Measurements from ENCODE around the gene MADCAM1. TPM values are rescaled to one million over a fixed set of nuclear protein-coding genes. Genes with fewer than 3 reads are reported as not detected.

MADCAM1 gene
- total RNA-seq, 1 donor from 2014 or later: 0.92 TPM

- no peak for DNase-seq
- Histone ChIP-seq H3K9me3 (no peaks in the 10 kb centered on the region), H3K4me1 (peaks cover 6% of the 10 kb centered on the region), H3K27ac (no peak overlapping the region), H3K27me3 (ENCODE audit: low read depth) (peaks cover 4% of the 10 kb centered on the region), H3K4me3 (no peak overlapping the region), H3K36me3 (no peaks in the 10 kb centered on the region)
- no peak for ATAC-seq
- intact Hi-C loops (cut with DNase I): no loop called here
- TF ChIP-seq CTCF (IDR thresholded peaks at IDR 0.05): no peak
Measured at GRCh38 chr19:525857-526419, 29.7 kb downstream of the MADCAM1 start.

GRCh38 chr19:530134-531008 lies 34.1 kb downstream of the MADCAM1 start:
- Histone ChIP-seq H3K36me3 (no peaks in the 10 kb centered on the region), H3K9me3 (no peaks in the 10 kb centered on the region), H3K27ac (peak overlapping the region; percentile 91), H3K4me3 (peak overlapping the region; percentile 99), H3K27me3 (ENCODE audit: low read depth) (peaks cover 4% of the 10 kb centered on the region), H3K4me1 (peaks cover 26% of the 10 kb centered on the region)
- intact Hi-C loops (cut with DNase I): no loop called here
- no peak for TF ChIP-seq CTCF (IDR thresholded peaks at IDR 0.05)
- ATAC-seq: no peak
- DNase-seq: no peak

GRCh38 chr19:531009-531752 lies 34.9 kb downstream of the MADCAM1 start:
- H3K4me3 ChIP-seq: peak overlapping the region; percentile 99
- H3K4me1 ChIP-seq: peaks cover 32% of the 10 kb centered on the region
- no peaks in the 10 kb centered on the region for H3K9me3 ChIP-seq
- peak; percentile 85 for DNase-seq
- no peak for TF ChIP-seq CTCF (IDR thresholded peaks at IDR 0.05)
- intact Hi-C loops (cut with DNase I): no loop called here
- peak overlapping the region; percentile 91 for H3K27ac ChIP-seq
- peaks cover 4% of the 10 kb centered on the region for H3K27me3 ChIP-seq (ENCODE audit: low read depth)
- peak; percentile 91 for ATAC-seq
- H3K36me3 ChIP-seq: peaks cover 8% of the 10 kb centered on the region

GRCh38 chr19:531753-532560 lies 35.7 kb downstream of the MADCAM1 start, which contains the start of gene CDC34:
Gene CDC34, plus strand, starts transcription at chr19:531760. Its CDS starts 172 bp downstream, at chr19:531932.
- TF ChIP-seq CTCF (IDR thresholded peaks at IDR 0.05): no peak
- Histone ChIP-seq H3K27ac (peak within 1 kb of the TSS; percentile 91), H3K4me1 (peaks cover 32% of the 10 kb centered on the region), H3K36me3 (peaks cover 16% of the 10 kb centered on the region), H3K9me3 (no peaks in the 10 kb centered on the region), H3K4me3 (peak within 1 kb of the TSS; percentile 99), H3K27me3 (ENCODE audit: low read depth) (peaks cover 4% of the 10 kb centered on the region)
- intact Hi-C loops (cut with DNase I): no loop called here
- ATAC-seq (peak; percentile 4 to 18), DNase-seq (no peak)

Data from lower lobe of right lung (tissue), 2 donors.